GM13977 (cell line): Measurements from ENCODE around the gene TNRC6C.
"Not testable (repeated sequence)": the region's sequence is repeated elsewhere in the genome, so short reads cannot be mapped to it uniquely, and the experiment has no call there.

ENCODE experiments used
- DNase-seq: peaks from one replicate; pipeline ENCODE4 v3.0.0; 2012; ENCODE audit warnings: low spot score
- CTCF ChIP-seq: IDR thresholded peaks from 2 replicates; pipeline ENCODE4 v1.5.1; 2012; ENCODE audit warnings: mild to moderate bottlenecking, control low read depth; ENCODE audit not compliant: insufficient read depth; ENCODE audit errors: extremely low read depth, missing control alignments
- in situ Hi-C: fragments of 300-500 bp; cut with MboI; formaldehyde crosslinking; loops from one replicate; pipeline ENCODE4 v1.12.0; 2022; ENCODE audit warnings: low sequenced_read_pairs, low pct_unique_long_range_greater_than_20kb, mixed read lengths, inconsistent platforms; ENCODE audit not compliant: unreplicated experiment

TNRC6C gene

DNA sequence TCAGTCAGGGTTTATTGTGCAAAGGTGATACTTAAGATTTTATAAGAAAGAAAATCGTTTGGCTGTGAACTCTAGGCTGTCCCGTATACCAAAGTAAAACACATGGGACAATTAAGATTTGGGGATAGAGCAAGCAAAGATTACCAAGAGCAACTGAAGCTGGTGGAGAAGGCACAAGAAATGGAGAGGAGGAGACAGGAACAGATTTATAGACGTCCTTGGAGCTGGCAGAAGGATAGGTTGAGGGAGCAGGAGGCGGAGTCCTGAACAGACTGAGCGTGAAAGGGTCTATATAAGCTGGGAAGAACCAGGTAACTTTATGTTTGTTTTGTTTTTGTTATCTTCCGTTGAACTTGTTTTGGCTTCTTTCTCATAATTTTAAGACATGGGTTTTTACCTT is 3.8 kb downstream of the TNRC6C start:
- TF ChIP-seq CTCF, result no peak
- in situ Hi-C loops, result no loop called here
- DNase-seq, result no peak

DNA sequence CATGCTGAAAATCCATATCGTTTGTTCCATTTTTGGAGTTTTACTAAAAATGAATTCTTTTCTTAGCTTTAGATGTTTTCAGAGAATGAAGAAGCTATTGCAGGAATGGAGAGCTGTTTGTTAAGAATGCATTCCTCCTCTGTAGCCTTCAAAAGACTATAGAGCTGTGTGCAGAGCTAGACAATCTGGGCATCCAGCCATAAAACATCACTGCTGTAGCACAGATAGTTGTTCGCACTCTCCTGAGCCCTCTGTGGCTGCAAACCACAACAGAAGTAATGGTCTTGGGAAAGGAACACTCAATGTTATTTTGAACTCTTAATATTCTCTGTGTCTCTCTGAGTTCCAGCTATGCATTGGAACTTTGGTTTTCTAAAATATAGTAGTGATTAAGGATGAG is 4.9 kb downstream of the TNRC6C start:
- in situ Hi-C loops, result no loop called here
- TF ChIP-seq CTCF, result no peak
- no peak for DNase-seq

DNA sequence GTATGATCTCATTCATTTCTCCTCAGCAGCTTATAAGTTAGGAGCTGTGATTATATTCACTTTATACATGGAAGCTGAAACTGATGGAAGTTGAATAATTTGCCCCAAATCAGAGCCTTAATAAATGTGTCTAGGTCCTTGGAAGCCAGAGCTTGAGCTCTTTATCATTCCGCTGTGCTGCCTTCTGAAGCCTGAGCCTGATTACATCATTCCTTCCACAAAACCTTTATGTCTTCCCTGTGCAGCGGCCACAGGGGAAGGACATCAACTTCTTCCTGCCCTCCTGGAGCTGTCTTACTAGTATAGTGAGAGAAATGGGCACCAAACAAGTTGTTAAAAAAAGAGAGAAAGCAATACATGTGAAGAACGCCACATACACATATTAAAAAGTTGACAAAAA is 6.8 kb downstream of the TNRC6C start:
- in situ Hi-C loops, result no loop called here
- TF ChIP-seq CTCF, result no peak
- DNase-seq, result no peak

DNA sequence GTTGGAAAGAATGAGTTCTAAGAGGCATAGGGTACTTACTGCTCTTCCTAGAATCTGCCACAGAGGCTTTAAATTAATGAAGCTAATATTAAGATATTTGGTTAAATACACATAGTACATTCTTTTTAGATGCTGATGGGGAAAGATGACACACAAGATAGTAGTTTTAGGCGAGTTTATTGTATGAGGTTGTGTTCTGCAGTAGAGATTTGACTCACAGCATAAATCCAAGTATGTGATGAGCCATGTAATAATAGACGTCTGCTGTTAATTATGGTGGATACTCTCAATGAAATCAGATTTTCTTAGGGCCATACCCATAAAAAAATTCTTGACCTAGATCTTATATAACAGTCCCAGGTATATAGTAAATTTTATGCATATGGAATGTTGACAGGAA is 8.0 kb downstream of the TNRC6C start:
- DNase-seq, result no peak
- in situ Hi-C loops, result no loop called here
- no peak for TF ChIP-seq CTCF

DNA sequence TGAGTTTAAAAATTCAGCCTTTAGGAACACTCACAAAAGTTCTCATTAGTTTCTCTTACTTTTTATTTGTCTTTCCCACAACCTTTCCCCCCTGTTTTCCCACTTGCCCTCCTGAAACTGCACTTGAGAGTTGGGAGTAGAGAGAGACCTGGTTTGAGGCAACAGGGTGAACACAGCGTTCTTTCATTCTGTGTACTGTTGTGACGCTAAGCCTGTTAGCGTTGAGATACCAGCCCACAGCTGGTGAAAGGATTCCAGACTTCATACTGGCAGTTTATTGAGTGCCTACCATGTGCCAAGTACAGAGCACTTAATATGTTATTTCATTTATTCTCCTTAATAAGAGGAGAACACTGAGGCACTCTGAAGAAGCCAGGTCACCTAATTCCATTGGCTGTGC is 10.3 kb downstream of the TNRC6C start:
- DNase-seq, result no peak
- TF ChIP-seq CTCF, result no peak
- in situ Hi-C loops, result no loop called here

- DNase-seq, in situ Hi-C loops: not testable (repeated sequence)
Observed at GRCh38 chr17:77972271-77972670, 13.8 kb downstream of the TNRC6C start.

- in situ Hi-C loops, result no loop called here
- no peak for DNase-seq
- TF ChIP-seq CTCF, result no peak
Observed at GRCh38 chr17:77973953-77974352, 15.4 kb downstream of the TNRC6C start.
